Common myeloid progenitor, CD34-positive (primary cell): ENCODE measurements around the gene CEBPG.

Experiments
- CTCF ChIA-PET: fragments of 350-600 bp; sonication (Branson Sonifier 250); formaldehyde crosslinking; loops from one replicate; lab custom pipeline; 2021; ENCODE audit warnings: antibody characterized with exemption; lab: Charles Lee
- POLR2A ChIA-PET: fragments of 350-600 bp; sonication (Branson Sonifier 250); formaldehyde crosslinking; loops from one replicate; lab custom pipeline; 2021; ENCODE audit warnings: antibody characterized with exemption; lab: Charles Lee
- DNase-seq, 3 donors: peaks; one replicate each; pipeline versions ENCODE4 v3.0.0 to v3.0.0-alpha.2; 2013
- H3K27ac ChIP-seq, 2 experiments: 1 replicate in 1 of 2; 2 replicates in 1 of 2; pipeline ENCODE4 v1.7.0; 2013; ENCODE audit warnings: inconsistent platforms in 2 of 2, low read length in 2 of 2, mild to moderate bottlenecking in 2 of 2, low read depth in 1 of 2, moderate library complexity in 1 of 2; ENCODE audit not compliant: severe bottlenecking in 2 of 2, insufficient read depth in 1 of 2, poor library complexity in 1 of 2
- H3K27me3 ChIP-seq, 5 experiments: replicated peaks in 2 of 5; 1 replicate in 3 of 5; 2 replicates in 2 of 5; pipeline versions ENCODE4 v1.6.1 to v1.7.0; 2013; ENCODE audit warnings: low read length in 4 of 5, mild to moderate bottlenecking in 2 of 5, moderate library complexity in 2 of 5, inconsistent platforms in 1 of 5; ENCODE audit not compliant: insufficient read depth in 5 of 5, control insufficient read depth in 4 of 5
- H3K36me3 ChIP-seq, 4 experiments: 1 replicate in 2 of 4; 2 replicates in 2 of 4; pipeline versions ENCODE4 v1.6.1 to v1.7.0; 2013; ENCODE audit warnings: low read length in 3 of 4, control low read depth in 1 of 4, mild to moderate bottlenecking in 1 of 4; ENCODE audit not compliant: control insufficient read depth in 4 of 4, insufficient read depth in 4 of 4
- H3K4me1 ChIP-seq, 4 experiments: 1 replicate in 3 of 4; 2 replicates in 1 of 4; pipeline versions ENCODE4 v1.6.1 to v1.7.1; 2013; ENCODE audit warnings: low read length in 3 of 4, mild to moderate bottlenecking in 3 of 4, control low read depth in 1 of 4, inconsistent platforms in 1 of 4, moderate library complexity in 1 of 4; ENCODE audit not compliant: control insufficient read depth in 4 of 4, insufficient read depth in 4 of 4; ENCODE audit errors: control extremely low read depth in 1 of 4
- H3K4me3 ChIP-seq, 7 experiments: 1 replicate in 4 of 7; 2 replicates in 3 of 7; pipeline versions ENCODE4 v1.5.1 to v1.7.0; 2013; ENCODE audit warnings: mild to moderate bottlenecking in 7 of 7, low read length in 6 of 7, moderate library complexity in 6 of 7, inconsistent platforms in 2 of 7, low read depth in 2 of 7, control low read depth in 1 of 7; ENCODE audit not compliant: insufficient read depth in 4 of 7, control insufficient read depth in 1 of 7; ENCODE audit errors: extremely low read depth in 1 of 7
- H3K9me3 ChIP-seq, 5 experiments: 1 replicate in 4 of 5; 2 replicates in 1 of 5; pipeline versions ENCODE4 v1.6.1 to v1.7.1; 2013; ENCODE audit warnings: low read length in 4 of 5, mild to moderate bottlenecking in 2 of 5, inconsistent platforms in 1 of 5, low read depth in 1 of 5, moderate library complexity in 1 of 5; ENCODE audit not compliant: control insufficient read depth in 4 of 5, insufficient read depth in 2 of 5; ENCODE audit errors: control extremely low read depth in 1 of 5
- whole genome bisulfite sequencing: methylation state at CpG from one replicate; pipeline ENCODE4 v1.1.5; 2013; ENCODE audit not compliant: insufficient coverage; 5-methylcytosine and 5-hydroxymethylcytosine counted together

The CEBPG gene

DNA sequence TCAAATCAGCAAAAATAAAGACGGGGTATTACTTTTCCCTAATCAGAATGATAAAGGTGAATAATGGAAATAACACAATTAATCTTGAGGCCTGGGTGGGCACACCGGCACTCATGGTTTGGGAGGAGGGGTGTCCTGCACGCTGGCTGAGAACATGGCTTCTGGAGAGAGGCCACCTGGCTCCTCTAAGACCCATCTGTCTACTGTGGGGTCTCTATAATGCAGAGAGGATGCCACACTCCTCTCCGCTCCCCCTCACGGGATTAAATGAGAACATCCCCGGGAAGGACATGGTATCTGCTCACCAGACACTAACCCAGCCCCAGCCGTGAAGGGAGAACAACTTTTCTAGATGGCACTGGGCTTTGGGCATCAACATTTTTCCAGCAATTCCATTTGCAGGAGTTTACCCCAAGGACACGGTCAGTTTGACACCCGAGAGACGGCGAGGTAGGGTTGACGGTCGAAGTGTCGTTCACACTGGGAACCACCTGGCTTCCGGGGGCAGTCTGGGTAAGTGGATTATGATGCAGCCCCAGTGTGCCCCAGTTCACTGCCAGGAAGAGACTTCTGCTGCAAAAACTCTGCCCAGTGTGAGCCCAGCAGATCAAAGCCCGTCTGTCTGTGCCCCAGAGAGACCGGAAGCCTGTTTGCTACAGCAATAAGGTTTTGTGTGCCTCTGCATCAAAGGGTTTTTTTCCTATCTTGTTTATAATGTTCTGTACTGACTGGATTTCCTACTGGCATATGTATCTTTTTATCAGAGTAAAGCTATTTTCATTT is 56.6 kb downstream of the CEBPG start:
- H3K9me3 ChIP-seq: no peaks in the 10 kb centered on the region
- DNase-seq: peak in 1 of 3 donors; percentile 13
- H3K4me3 ChIP-seq: no peak overlapping the region
- H3K27ac ChIP-seq: no peak overlapping the region
- H3K4me1 ChIP-seq: no peaks in the 10 kb centered on the region
- WGBS: 92% methylated on average over 9 of the region's 17 CpGs
- no peaks in the 10 kb centered on the region for H3K27me3 ChIP-seq
- H3K36me3 ChIP-seq: no peaks in the 10 kb centered on the region
- CTCF ChIA-PET: interaction anchor here (0.6 to 4.4 kb wide), 14 partner anchors 8 to 666 kb away, joined by 3 to 53 read pairs (median 3); no protein-coding TSS in a partner anchor
- POLR2A ChIA-PET: no interaction called here

DNA sequence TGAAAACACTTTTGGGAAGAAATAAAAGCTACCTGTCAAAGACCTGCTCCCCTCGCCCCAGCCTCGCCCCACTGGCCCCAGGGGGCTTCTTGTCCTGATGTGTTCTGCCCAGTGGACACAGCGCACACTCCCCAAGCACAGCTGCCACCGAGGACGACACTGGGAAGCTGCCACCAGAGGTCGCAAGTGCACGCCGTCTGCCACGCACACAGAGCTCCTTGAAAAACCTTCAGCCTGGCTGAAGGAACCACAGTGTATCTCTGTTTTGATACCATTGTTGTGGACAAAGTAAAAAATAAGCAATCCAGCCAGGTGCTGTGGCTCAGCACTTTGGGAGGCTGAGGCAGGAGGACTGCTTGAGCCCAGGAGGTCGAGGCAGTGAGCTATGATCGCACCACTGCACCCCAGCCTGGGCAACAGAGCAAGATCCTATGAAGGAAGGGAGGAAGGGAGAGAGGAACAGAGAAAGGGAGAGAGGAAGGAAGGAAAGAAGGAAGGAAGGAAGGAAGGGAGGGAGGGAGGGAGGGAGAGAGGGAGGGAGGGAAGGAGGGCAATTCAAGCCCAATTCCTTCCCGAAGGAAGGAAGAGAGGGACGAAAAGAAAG is 57.3 kb downstream of the CEBPG start:
- H3K36me3 ChIP-seq: no peaks in the 10 kb centered on the region
- ChIA-PET CTCF (interaction anchor here (0.6 to 4.4 kb wide), 13 partner anchors 9 to 666 kb away, joined by 3 to 53 read pairs (median 3); no protein-coding TSS in a partner anchor), POLR2A (no interaction called here)
- no peaks in the 10 kb centered on the region for H3K27me3 ChIP-seq
- no peaks in the 10 kb centered on the region for H3K9me3 ChIP-seq
- no peak overlapping the region for H3K4me3 ChIP-seq
- H3K27ac ChIP-seq: no peak overlapping the region
- peak; percentile 55 to 82 (median 74) for DNase-seq
- 24% methylated on average over 10 of the region's 13 CpGs for WGBS
- H3K4me1 ChIP-seq: no peaks in the 10 kb centered on the region

DNA sequence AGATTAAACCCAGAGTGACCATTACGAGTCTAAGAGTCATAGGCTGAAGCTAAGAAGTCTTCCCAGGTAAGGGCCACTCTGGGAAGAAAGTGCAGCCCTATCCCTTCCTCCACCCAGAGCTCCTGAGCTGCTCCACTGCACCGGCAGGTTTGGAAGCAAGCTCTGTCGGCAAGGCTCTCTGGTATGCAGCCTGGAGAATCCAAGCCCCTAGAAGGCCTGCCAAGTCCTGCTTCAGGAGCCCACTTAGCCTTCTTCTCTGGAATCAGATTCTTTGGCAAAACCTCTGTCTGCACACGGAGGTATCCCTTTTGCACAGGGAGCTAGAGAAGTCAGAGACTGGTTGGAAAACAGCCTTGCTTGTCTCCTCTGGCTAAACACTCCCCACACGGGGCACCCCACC is 58.5 kb downstream of the CEBPG start:
- CTCF ChIA-PET: interaction anchor here (0.6 to 4.0 kb wide), 8 partner anchors 9 to 1388 kb away, joined by 3 to 50 read pairs (median 4); no protein-coding TSS in a partner anchor
- Histone ChIP-seq H3K27ac (no peak overlapping the region), H3K36me3 (no peaks in the 10 kb centered on the region), H3K27me3 (no peaks in the 10 kb centered on the region), H3K4me3 (no peak overlapping the region), H3K4me1 (no peaks in the 10 kb centered on the region), H3K9me3 (no peaks in the 10 kb centered on the region)
- no peak for DNase-seq
- POLR2A ChIA-PET: no interaction called here
- 85% methylated on average over 4 of the region's 5 CpGs for WGBS
